ENCODE results near the gene COTL1.

DNA sequence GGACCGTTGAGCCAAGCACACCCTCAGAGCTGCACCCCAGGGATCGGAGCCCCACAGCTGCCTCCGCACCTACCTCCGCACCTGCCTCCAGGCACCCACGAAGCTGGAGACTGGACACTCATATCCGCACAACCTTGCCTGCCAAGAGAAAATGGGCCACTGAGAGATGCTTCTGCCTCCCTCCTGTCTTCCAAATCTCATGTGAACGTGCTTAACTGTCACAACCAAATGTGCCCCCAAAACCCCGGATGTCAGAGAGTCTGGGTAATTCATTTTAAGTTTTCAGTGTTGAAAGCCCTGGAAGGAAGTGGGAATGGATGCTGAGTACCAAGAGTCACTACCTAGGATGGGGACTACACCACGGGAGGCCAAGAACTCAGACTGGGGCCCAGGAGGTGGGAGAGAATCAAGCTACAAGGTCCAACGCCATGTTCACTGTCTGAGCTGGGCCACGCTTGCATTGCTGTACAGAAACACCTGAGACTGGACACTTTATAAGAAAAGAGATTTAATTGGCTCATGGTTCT is 63.9 kb downstream of the COTL1 start:
- TF ChIP-seq, protein P1, sequence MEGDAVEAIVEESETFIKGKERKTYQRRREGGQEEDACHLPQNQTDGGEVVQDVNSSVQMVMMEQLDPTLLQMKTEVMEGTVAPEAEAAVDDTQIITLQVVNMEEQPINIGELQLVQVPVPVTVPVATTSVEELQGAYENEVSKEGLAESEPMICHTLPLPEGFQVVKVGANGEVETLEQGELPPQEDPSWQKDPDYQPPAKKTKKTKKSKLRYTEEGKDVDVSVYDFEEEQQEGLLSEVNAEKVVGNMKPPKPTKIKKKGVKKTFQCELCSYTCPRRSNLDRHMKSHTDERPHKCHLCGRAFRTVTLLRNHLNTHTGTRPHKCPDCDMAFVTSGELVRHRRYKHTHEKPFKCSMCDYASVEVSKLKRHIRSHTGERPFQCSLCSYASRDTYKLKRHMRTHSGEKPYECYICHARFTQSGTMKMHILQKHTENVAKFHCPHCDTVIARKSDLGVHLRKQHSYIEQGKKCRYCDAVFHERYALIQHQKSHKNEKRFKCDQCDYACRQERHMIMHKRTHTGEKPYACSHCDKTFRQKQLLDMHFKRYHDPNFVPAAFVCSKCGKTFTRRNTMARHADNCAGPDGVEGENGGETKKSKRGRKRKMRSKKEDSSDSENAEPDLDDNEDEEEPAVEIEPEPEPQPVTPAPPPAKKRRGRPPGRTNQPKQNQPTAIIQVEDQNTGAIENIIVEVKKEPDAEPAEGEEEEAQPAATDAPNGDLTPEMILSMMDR (IDR thresholded peaks at IDR 0.05) = no peak
- TF ChIP-seq POLR2A (IDR thresholded peaks at IDR 0.05) = no peak

Data from ovary (tissue), 3 donors.